CD8-positive, alpha-beta memory T cell (primary cell): ENCODE measurements around the gene CALHM5. TPM values are rescaled to one million over a fixed set of nuclear protein-coding genes. Genes with fewer than 3 reads are reported as not detected.
A peak's percentile ranks its signal among the peaks of the same experiment; 100 is the strongest.

Source experiments
- CTCF ChIA-PET: fragments of 350-600 bp; sonication (Branson Sonifier 250); formaldehyde crosslinking; loops from one replicate; lab custom pipeline; 2021; ENCODE audit warnings: antibody characterized with exemption; lab: Charles Lee
- POLR2A ChIA-PET: fragments of 350-600 bp; sonication (Branson Sonifier 250); formaldehyde crosslinking; loops from one replicate; lab custom pipeline; 2021; ENCODE audit warnings: antibody characterized with exemption; lab: Charles Lee
- DNase-seq, 5 donors: peaks; one replicate each; pipeline versions ENCODE4 v3.0.0 to v3.0.0-alpha.2; 2020 to 2022; ENCODE audit warnings: mixed read lengths in 1 of 5
- H3K27ac ChIP-seq: one replicate; pipeline ENCODE4 v1.7.0; 2013; ENCODE audit warnings: low read depth, mild to moderate bottlenecking, low read length, moderate library complexity
- H3K27me3 ChIP-seq: 2 replicates; pipeline ENCODE4 v1.7.0; 2013; ENCODE audit warnings: low read length, mild to moderate bottlenecking; ENCODE audit not compliant: insufficient read depth, poor library complexity, severe bottlenecking
- H3K36me3 ChIP-seq: 2 replicates; pipeline ENCODE4 v1.7.0; 2013; ENCODE audit warnings: mild to moderate bottlenecking, low read length, moderate library complexity; ENCODE audit not compliant: insufficient read depth
- H3K4me1 ChIP-seq: 2 replicates; pipeline ENCODE4 v1.7.0; 2013; ENCODE audit warnings: mild to moderate bottlenecking, low read length, moderate library complexity; ENCODE audit not compliant: insufficient read depth
- H3K4me3 ChIP-seq: 2 replicates; pipeline ENCODE4 v1.7.0; 2013; ENCODE audit warnings: mild to moderate bottlenecking, low read length
- H3K9me3 ChIP-seq: 2 replicates; pipeline ENCODE4 v1.7.0; 2013; ENCODE audit warnings: mild to moderate bottlenecking, low read length
- H3K27ac Mint-ChIP-seq, 8 donors: one replicate each; pipeline ENCODE4 v1.8.0; 2020 to 2021; ENCODE audit warnings: mixed read lengths in 8 of 8, mild to moderate bottlenecking in 6 of 8, inconsistent platforms in 3 of 8, moderate library complexity in 3 of 8
- H3K27me3 Mint-ChIP-seq, 2 donors: one replicate each; pipeline ENCODE4 v1.8.0; 2020 to 2021; ENCODE audit warnings: mixed read lengths in 2 of 2, mild to moderate bottlenecking in 1 of 2, moderate library complexity in 1 of 2
- H3K36me3 Mint-ChIP-seq, 3 donors: one replicate each; pipeline ENCODE4 v1.8.0; 2020 to 2021; ENCODE audit warnings: mixed read lengths in 3 of 3, inconsistent platforms in 1 of 3, mild to moderate bottlenecking in 1 of 3
- H3K4me1 Mint-ChIP-seq, 3 donors: one replicate each; pipeline ENCODE4 v1.8.0; 2020 to 2021; ENCODE audit warnings: mixed read lengths in 3 of 3, inconsistent platforms in 1 of 3, mild to moderate bottlenecking in 1 of 3
- H3K4me3 Mint-ChIP-seq, 7 donors: one replicate each; pipeline ENCODE4 v1.8.0; 2020 to 2021; ENCODE audit warnings: mixed read lengths in 7 of 7, mild to moderate bottlenecking in 6 of 7, moderate library complexity in 4 of 7, inconsistent platforms in 2 of 7
- H3K9me3 Mint-ChIP-seq, 5 donors: one replicate each; pipeline ENCODE4 v1.8.0; 2020 to 2022; ENCODE audit warnings: mixed read lengths in 5 of 5, mild to moderate bottlenecking in 3 of 5, moderate library complexity in 2 of 5, inconsistent platforms in 1 of 5
- polyA plus RNA-seq: library from polyadenylated mRNA; unstranded; fragments of 300-500 nt; fragmentation: Illumina TruSeq; gene quantifications from one replicate; pipeline ENCODE4 v1.2.3, GENCODE V29; 2021
- total RNA-seq, 2 experiments: library from RNA; stranded (reverse); gene quantifications; one replicate each; pipeline ENCODE4 v1.2.3, GENCODE V29; 2021

The CALHM5 gene
- total and polyA plus RNA-seq, 3 experiments from 2014 or later, result not detected

GRCh38 chr6:116568111-116568510 lies 56.7 kb downstream of the CALHM5 start:
- Histone ChIP-seq H3K4me3 (no peak overlapping the region), H3K36me3 (no peaks in the 10 kb centered on the region), H3K27ac (no peak overlapping the region), H3K9me3 (no peaks in the 10 kb centered on the region), H3K27me3 (no peaks in the 10 kb centered on the region), H3K4me1 (peaks cover 25% of the 10 kb centered on the region)
- peaks cover 31 to 47% (median 36%) of the 10 kb centered on the region in 3 donors for H3K4me1 Mint-ChIP-seq
- POLR2A ChIA-PET, result no interaction called here
- peak overlapping the region in 3 of 8 donors; percentile 32 to 74 (median 33) for H3K27ac Mint-ChIP-seq
- no peak for DNase-seq
- H3K36me3 Mint-ChIP-seq, result peaks cover 0 to 15% (median 0%) of the 10 kb centered on the region in 3 donors
- no peaks in the 10 kb centered on the region for H3K9me3 Mint-ChIP-seq
- peak overlapping the region in 1 of 7 donors; percentile 41 for H3K4me3 Mint-ChIP-seq
- peaks cover 6 to 15% of the 10 kb centered on the region in 2 donors for H3K27me3 Mint-ChIP-seq
- CTCF ChIA-PET, result no interaction called here

- H3K4me3 ChIP-seq, result no peak overlapping the region
- H3K27me3 Mint-ChIP-seq, result peaks cover 2 to 7% of the 10 kb centered on the region in 2 donors
- H3K27ac ChIP-seq, result no peak overlapping the region
- POLR2A ChIA-PET, result no interaction called here
- no peaks in the 10 kb centered on the region for H3K36me3 ChIP-seq
- no peaks in the 10 kb centered on the region for H3K27me3 ChIP-seq
- H3K4me1 Mint-ChIP-seq, result peaks cover 40 to 56% (median 45%) of the 10 kb centered on the region in 3 donors
- CTCF ChIA-PET, result interaction anchor here (5.1 kb wide), 1 partner anchor 8 kb away, joined by 23 read pairs; no protein-coding TSS in a partner anchor
- no peak for DNase-seq
- peak overlapping the region in 2 of 7 donors; percentile 50 to 75 for H3K4me3 Mint-ChIP-seq
- H3K4me1 ChIP-seq, result peaks cover 30% of the 10 kb centered on the region
- H3K27ac Mint-ChIP-seq, result peak overlapping the region in 4 of 8 donors; percentile 11 to 71 (median 56)
- no peaks in the 10 kb centered on the region for H3K9me3 Mint-ChIP-seq
- no peaks in the 10 kb centered on the region for H3K9me3 ChIP-seq
- H3K36me3 Mint-ChIP-seq, result peaks cover 0 to 19% (median under 1%) of the 10 kb centered on the region in 3 donors
These were observed 57.6 kb downstream of the CALHM5 start for GRCh38 chr6:116568821-116569755.

GRCh38 chr6:116570856-116571682 lies 59.6 kb downstream of the CALHM5 start, which contains the start of gene RWDD1:
Gene RWDD1 (plus strand): TSS chr6:116571504. CDS start chr6:116571583, 79 bp downstream.
- Mint-ChIP-seq H3K4me3 (peak within 1 kb of the TSS; percentile 97 to 99 (median 99)), H3K4me1 (peaks cover 49 to 65% (median 53%) of the 10 kb centered on the region in 3 donors)
- POLR2A ChIA-PET, result interaction anchor here (0.6 to 2.9 kb wide), 11 partner anchors 11 to 470 kb away, joined by 3 to 32 read pairs (median 4); partner anchors contain the start of genes KPNA5, NT5DC1, RSPH4A and TSPYL1

GRCh38 chr6:116571683-116572000 lies 60.2 kb downstream of the CALHM5 start:
- peak overlapping the region; percentile 97 to 99 (median 99) for H3K4me3 Mint-ChIP-seq
- no peaks in the 10 kb centered on the region for H3K27me3 ChIP-seq
- H3K9me3 ChIP-seq, result no peaks in the 10 kb centered on the region
- peaks cover 30% of the 10 kb centered on the region for H3K4me1 ChIP-seq
- peaks cover 0 to 2% of the 10 kb centered on the region in 2 donors for H3K27me3 Mint-ChIP-seq
- peak overlapping the region; percentile 96 for H3K27ac ChIP-seq
- peak overlapping the region; percentile 97 to 100 (median 100) for H3K27ac Mint-ChIP-seq
- H3K36me3 ChIP-seq, result peaks cover 4% of the 10 kb centered on the region
- ChIA-PET POLR2A (interaction anchor here (0.6 to 2.9 kb wide), 8 partner anchors 10 to 471 kb away, joined by 3 to 32 read pairs (median 4); partner anchors contain the start of genes KPNA5, NT5DC1, TSPYL1 and TSPYL4), CTCF (interaction anchor here (0.9 to 5.1 kb wide), 12 partner anchors 9 to 318 kb away, joined by 3 to 23 read pairs (median 4); partner anchors contain the start of genes TSPYL1 and TSPYL4)
- H3K4me3 ChIP-seq, result peak overlapping the region; percentile 99
- peaks cover 54 to 70% (median 59%) of the 10 kb centered on the region in 3 donors for H3K4me1 Mint-ChIP-seq
- H3K9me3 Mint-ChIP-seq, result no peaks in the 10 kb centered on the region
- H3K36me3 Mint-ChIP-seq, result peaks cover 0 to 40% (median 5%) of the 10 kb centered on the region in 3 donors
- no peak for DNase-seq

More at GRCh38 chr6:116570856-116571682, 59.6 kb downstream of the CALHM5 start, which contains the start of gene RWDD1:
- peaks cover 0 to 34% (median 2%) of the 10 kb centered on the region in 3 donors for H3K36me3 Mint-ChIP-seq
- peaks cover 30% of the 10 kb centered on the region for H3K4me1 ChIP-seq
- peak within 1 kb of the TSS; percentile 96 for H3K27ac ChIP-seq
- no peaks in the 10 kb centered on the region for H3K9me3 ChIP-seq
- peak within 1 kb of the TSS; percentile 99 for H3K4me3 ChIP-seq
- CTCF ChIA-PET, result interaction anchor here (0.9 to 5.1 kb wide), 12 partner anchors 8 to 317 kb away, joined by 3 to 23 read pairs (median 4); partner anchors contain the start of genes TSPYL1 and TSPYL4
- H3K27me3 Mint-ChIP-seq, result peaks cover 0 to 1% of the 10 kb centered on the region in 2 donors
- H3K9me3 Mint-ChIP-seq, result no peaks in the 10 kb centered on the region
- H3K27ac Mint-ChIP-seq, result peak within 1 kb of the TSS; percentile 97 to 100 (median 100)
- peak; percentile 97 to 99 (median 99) for DNase-seq
- peaks cover 4% of the 10 kb centered on the region for H3K36me3 ChIP-seq
- H3K27me3 ChIP-seq, result no peaks in the 10 kb centered on the region

GRCh38 chr6:116572162-116572561 lies 60.7 kb downstream of the CALHM5 start:
- DNase-seq, result peak in 1 of 5 donors; percentile 3
- CTCF ChIA-PET, result interaction anchor here (1.0 to 5.1 kb wide), 7 partner anchors 9 to 304 kb away, joined by 3 to 23 read pairs (median 5); partner anchors contain the start of gene TSPYL1
- peak overlapping the region; percentile 97 to 99 (median 99) for H3K4me3 Mint-ChIP-seq
- Histone ChIP-seq H3K36me3 (peaks cover 4% of the 10 kb centered on the region), H3K27ac (peak overlapping the region; percentile 96), H3K4me1 (peaks cover 30% of the 10 kb centered on the region), H3K9me3 (no peaks in the 10 kb centered on the region), H3K27me3 (no peaks in the 10 kb centered on the region), H3K4me3 (peak overlapping the region; percentile 99)
- H3K36me3 Mint-ChIP-seq, result peaks cover 0 to 45% (median 5%) of the 10 kb centered on the region in 3 donors
- H3K27me3 Mint-ChIP-seq, result peaks cover 0 to 2% of the 10 kb centered on the region in 2 donors
- POLR2A ChIA-PET, result interaction anchor here (0.6 to 2.9 kb wide), 7 partner anchors 9 to 471 kb away, joined by 3 to 32 read pairs (median 4); partner anchors contain the start of genes NT5DC1, TSPYL1, TSPYL4 and ZUP1
- peaks cover 56 to 76% (median 60%) of the 10 kb centered on the region in 3 donors for H3K4me1 Mint-ChIP-seq
- H3K9me3 Mint-ChIP-seq, result no peaks in the 10 kb centered on the region
- H3K27ac Mint-ChIP-seq, result peak overlapping the region; percentile 97 to 100 (median 100)

Other genes starting within 250 kb of the CALHM5 start
- 10 to 100 TPM; 56.6 to 57.4 TPM for gene TSPYL1, start 231.7 kb upstream of the CALHM5 start, total RNA-seq
- gene TSPYL1, start 231.7 kb upstream of the CALHM5 start, polyA plus RNA-seq, result 50.5 TPM
- 1 to 10 TPM; 7.5 to 7.9 TPM for gene DSE, start 140.7 kb upstream of the CALHM5 start, total RNA-seq
- gene DSE, start 140.7 kb upstream of the CALHM5 start, polyA plus RNA-seq, result 2.7 TPM
- gene CALHM6, start 50.3 kb upstream of the CALHM5 start, total RNA-seq, result 1 to 10 TPM; 1.7 to 2.2 TPM
- gene CALHM6, start 50.3 kb upstream of the CALHM5 start, polyA plus RNA-seq, result 10.9 TPM
- not detected for gene TRAPPC3L, start 34.0 kb downstream of the CALHM5 start, total RNA-seq
- gene TRAPPC3L, start 34.0 kb downstream of the CALHM5 start, polyA plus RNA-seq, result not detected
- gene CALHM4, start 42.1 kb downstream of the CALHM5 start, total RNA-seq, result not detected
- not detected for gene CALHM4, start 42.1 kb downstream of the CALHM5 start, polyA plus RNA-seq
- 10 to 100 TPM; 54.6 to 56.2 TPM for gene RWDD1, start 59.9 kb downstream of the CALHM5 start, total RNA-seq
- gene RWDD1, start 59.9 kb downstream of the CALHM5 start, polyA plus RNA-seq, result 67.8 TPM
- gene RSPH4A, start 104.8 kb downstream of the CALHM5 start, total RNA-seq, result under 1 TPM; 0.11 to 0.28 TPM
- not detected for gene RSPH4A, start 104.8 kb downstream of the CALHM5 start, polyA plus RNA-seq
- gene ZUP1, start 157.1 kb downstream of the CALHM5 start, total RNA-seq, result 10 to 100 TPM; 16.3 to 16.7 TPM
- gene ZUP1, start 157.1 kb downstream of the CALHM5 start, polyA plus RNA-seq, result 4.3 TPM
- 10 to 100 TPM; 11.3 to 13.5 TPM for gene KPNA5, start 169.6 kb downstream of the CALHM5 start, total RNA-seq
- 12.0 TPM for gene KPNA5, start 169.6 kb downstream of the CALHM5 start, polyA plus RNA-seq